ENCODE measurements around the gene NLGN1.

Gene NLGN1

DNA sequence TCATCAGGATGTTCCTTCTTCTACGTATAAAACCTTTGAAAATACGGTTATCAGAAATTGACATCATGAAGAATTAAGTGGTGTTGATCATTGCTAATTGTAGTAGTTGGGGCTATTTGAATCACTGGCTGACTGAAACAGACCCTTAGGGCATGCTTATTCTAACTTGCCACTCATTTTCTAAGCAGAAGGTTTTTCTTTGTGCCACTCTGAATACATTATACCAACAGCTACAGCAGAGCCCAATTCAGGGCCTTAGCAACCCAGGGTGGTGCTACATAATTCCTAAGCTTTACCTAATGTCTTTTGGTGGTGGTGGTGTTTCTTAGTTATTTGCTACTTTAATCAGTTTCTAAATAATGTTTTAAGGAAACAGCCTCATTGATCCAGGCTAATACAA, 524.2 kb downstream of the NLGN1 start:
- Histone ChIP-seq H3K36me3 (ENCODE audit: control insufficient read depth, insufficient read depth, low read length) (no peaks in the 10 kb centered on the region), H3K27me3 (replicated peaks; ENCODE audit: control insufficient read depth, insufficient read depth, low read length) (no peaks in the 10 kb centered on the region), H3K4me3 (replicated peaks; ENCODE audit: low read depth, low read length) (no peak overlapping the region)
- TF ChIP-seq, protein P1, sequence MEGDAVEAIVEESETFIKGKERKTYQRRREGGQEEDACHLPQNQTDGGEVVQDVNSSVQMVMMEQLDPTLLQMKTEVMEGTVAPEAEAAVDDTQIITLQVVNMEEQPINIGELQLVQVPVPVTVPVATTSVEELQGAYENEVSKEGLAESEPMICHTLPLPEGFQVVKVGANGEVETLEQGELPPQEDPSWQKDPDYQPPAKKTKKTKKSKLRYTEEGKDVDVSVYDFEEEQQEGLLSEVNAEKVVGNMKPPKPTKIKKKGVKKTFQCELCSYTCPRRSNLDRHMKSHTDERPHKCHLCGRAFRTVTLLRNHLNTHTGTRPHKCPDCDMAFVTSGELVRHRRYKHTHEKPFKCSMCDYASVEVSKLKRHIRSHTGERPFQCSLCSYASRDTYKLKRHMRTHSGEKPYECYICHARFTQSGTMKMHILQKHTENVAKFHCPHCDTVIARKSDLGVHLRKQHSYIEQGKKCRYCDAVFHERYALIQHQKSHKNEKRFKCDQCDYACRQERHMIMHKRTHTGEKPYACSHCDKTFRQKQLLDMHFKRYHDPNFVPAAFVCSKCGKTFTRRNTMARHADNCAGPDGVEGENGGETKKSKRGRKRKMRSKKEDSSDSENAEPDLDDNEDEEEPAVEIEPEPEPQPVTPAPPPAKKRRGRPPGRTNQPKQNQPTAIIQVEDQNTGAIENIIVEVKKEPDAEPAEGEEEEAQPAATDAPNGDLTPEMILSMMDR (IDR thresholded peaks at IDR 0.05; ENCODE audit: insufficient read depth, low read length, poor library complexity, severe bottlenecking) = no peak
- DNase-seq (ENCODE audit: extremely low read depth, insufficient read length) = no peak

DNA sequence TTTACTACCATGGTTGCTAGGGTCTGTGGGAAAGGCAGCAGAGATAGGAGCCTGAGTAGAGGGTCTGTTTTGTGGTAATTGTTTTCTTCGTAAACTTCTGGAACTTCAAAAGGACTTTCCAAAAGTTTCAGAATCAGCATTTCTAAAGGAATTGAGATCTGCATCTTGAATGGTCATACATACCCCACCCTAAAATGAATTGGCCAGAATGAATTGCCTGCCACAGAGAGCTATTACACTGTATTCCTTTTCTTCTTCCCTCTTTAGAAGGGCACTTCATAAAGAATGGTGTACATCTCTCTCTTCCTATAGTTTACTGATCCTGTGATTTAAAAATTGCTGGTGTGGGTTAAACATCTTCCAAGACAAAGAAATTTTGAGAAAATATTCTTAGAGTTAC, 525.7 kb downstream of the NLGN1 start:
- Histone ChIP-seq H3K27me3 (replicated peaks; ENCODE audit: control insufficient read depth, insufficient read depth, low read length) (no peaks in the 10 kb centered on the region), H3K4me3 (replicated peaks; ENCODE audit: low read depth, low read length) (no peak overlapping the region), H3K36me3 (ENCODE audit: control insufficient read depth, insufficient read depth, low read length) (no peaks in the 10 kb centered on the region)
- no peak for DNase-seq (ENCODE audit: extremely low read depth, insufficient read length)
- TF ChIP-seq, protein P1 (IDR thresholded peaks at IDR 0.05; ENCODE audit: insufficient read depth, low read length, poor library complexity, severe bottlenecking) = no peak

DNA sequence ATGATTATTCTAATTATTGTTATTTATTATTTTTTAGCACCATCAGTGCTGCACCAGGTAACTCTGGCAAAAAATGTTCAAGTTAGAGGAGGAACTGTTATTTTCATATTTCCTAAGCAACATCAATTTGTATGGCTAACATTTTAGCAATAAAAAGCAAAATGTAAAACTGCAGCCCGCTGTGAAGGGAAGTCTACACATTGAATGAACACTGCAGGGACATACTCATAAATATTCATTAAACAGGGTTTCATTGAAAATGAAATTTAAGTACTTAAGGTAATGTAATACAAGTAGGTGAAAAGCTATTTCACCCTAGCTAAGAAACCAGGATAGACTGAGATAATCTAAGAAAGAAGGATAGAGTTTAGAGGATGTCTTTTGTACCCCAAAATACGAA, 532.7 kb downstream of the NLGN1 start:
- Histone ChIP-seq H3K27me3 (replicated peaks; ENCODE audit: control insufficient read depth, insufficient read depth, low read length) (no peaks in the 10 kb centered on the region), H3K4me3 (replicated peaks; ENCODE audit: low read depth, low read length) (no peak overlapping the region), H3K36me3 (ENCODE audit: control insufficient read depth, insufficient read depth, low read length) (no peaks in the 10 kb centered on the region)
- TF ChIP-seq, protein P1 (IDR thresholded peaks at IDR 0.05; ENCODE audit: insufficient read depth, low read length, poor library complexity, severe bottlenecking) = no peak
- no peak for DNase-seq (ENCODE audit: extremely low read depth, insufficient read length)

DNA sequence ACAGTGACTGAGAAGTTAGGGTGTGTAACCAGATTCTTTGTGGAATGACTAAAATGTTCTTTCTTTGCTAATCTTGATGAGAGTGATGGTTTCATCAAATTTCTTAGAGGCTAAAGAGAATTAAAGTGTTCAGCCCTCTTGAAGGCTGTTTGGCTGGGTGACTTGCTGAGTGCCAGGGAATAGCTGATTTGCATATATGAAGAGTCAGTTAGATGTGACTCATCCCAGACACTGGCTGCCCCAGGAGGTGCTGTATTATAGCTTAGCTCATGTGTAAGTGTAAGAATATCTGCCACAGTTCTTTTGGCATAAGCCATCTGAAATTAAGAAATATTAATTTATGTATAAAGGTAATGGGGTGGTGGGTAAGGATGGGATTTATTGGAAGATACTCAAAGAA, 535.1 kb downstream of the NLGN1 start:
- no peaks in the 10 kb centered on the region for H3K36me3 ChIP-seq (ENCODE audit: control insufficient read depth, insufficient read depth, low read length)
- H3K4me3 ChIP-seq (replicated peaks; ENCODE audit: low read depth, low read length) = no peak overlapping the region
- no peaks in the 10 kb centered on the region for H3K27me3 ChIP-seq (replicated peaks; ENCODE audit: control insufficient read depth, insufficient read depth, low read length)
- DNase-seq (ENCODE audit: extremely low read depth, insufficient read length) = no peak
- TF ChIP-seq, protein P1 (IDR thresholded peaks at IDR 0.05; ENCODE audit: insufficient read depth, low read length, poor library complexity, severe bottlenecking) = no peak

DNA sequence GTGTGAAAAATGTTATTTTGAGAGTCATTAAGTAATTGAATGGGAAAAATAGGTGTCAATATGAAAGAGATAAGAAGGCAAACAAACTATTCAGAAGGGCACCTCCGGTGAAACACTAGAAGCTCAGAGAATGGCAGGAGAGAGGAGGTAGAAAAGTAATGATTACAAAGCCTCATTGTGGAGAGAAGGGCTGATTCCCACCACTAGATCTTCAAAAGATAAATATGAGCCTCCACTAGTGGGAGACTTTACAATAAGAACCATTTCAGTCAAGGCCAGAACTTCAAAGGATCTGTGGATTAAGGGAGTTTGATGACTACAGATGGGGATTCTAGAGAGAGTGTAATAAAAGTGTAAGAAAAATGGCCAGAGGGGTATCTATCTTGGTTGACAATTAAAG, 535.6 kb downstream of the NLGN1 start:
- DNase-seq (ENCODE audit: extremely low read depth, insufficient read length) = no peak
- TF ChIP-seq, protein P1 (IDR thresholded peaks at IDR 0.05; ENCODE audit: insufficient read depth, low read length, poor library complexity, severe bottlenecking) = no peak

DNA sequence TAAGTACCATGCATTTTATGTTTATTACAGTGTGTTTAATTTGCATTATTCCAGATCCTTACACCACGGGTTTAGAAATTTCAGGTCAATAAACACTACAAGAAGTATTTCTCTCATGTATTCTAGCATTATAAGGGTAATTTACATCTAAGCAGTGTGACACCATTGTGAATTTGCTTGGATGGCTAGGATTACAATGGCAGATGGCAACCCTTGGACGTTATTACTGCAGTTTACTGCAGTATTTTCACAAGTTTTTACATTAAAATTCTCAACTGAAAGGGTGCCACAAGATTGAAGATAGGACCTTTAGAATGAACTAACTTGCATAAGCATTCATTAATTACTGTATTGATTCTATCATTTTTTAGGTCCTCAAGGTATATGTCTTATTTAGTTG, 538.8 kb downstream of the NLGN1 start:
- TF ChIP-seq, protein P1 (IDR thresholded peaks at IDR 0.05; ENCODE audit: insufficient read depth, low read length, poor library complexity, severe bottlenecking) = no peak
- no peaks in the 10 kb centered on the region for H3K27me3 ChIP-seq (replicated peaks; ENCODE audit: control insufficient read depth, insufficient read depth, low read length)
- H3K36me3 ChIP-seq (ENCODE audit: control insufficient read depth, insufficient read depth, low read length) = no peaks in the 10 kb centered on the region
- no peak for DNase-seq (ENCODE audit: extremely low read depth, insufficient read length)
- no peak overlapping the region for H3K4me3 ChIP-seq (replicated peaks; ENCODE audit: low read depth, low read length)

More for the DNA sequence above, 535.6 kb downstream of the NLGN1 start:
- Histone ChIP-seq H3K36me3 (ENCODE audit: control insufficient read depth, insufficient read depth, low read length) (no peaks in the 10 kb centered on the region), H3K27me3 (replicated peaks; ENCODE audit: control insufficient read depth, insufficient read depth, low read length) (no peaks in the 10 kb centered on the region), H3K4me3 (replicated peaks; ENCODE audit: low read depth, low read length) (no peak overlapping the region)

Measured in GM06990 (cell line).